Measurements from ENCODE around the gene NOTCH3. TPM values are rescaled to one million over a fixed set of nuclear protein-coding genes. Genes with fewer than 3 reads are reported as not detected.

Gene NOTCH3
- total RNA-seq, 1 experiment from 2014 or later: 164 TPM

GRCh38 chr19:15166700-15167099 lies 34.1 kb downstream of the NOTCH3 start:
- no peaks in the 10 kb centered on the region for H3K79me1 ChIP-seq (ENCODE audit: insufficient read depth, low read depth, low read length, poor library complexity, severe bottlenecking)
- H3T11ph ChIP-seq (ENCODE audit: low read length): no peak overlapping the region
- no peak overlapping the region for H3K4ac ChIP-seq (ENCODE audit: low read depth, low read length)
- no peak for TF ChIP-seq CTCF (conservative IDR thresholded peaks at IDR 0.05)
- H3K4me1 Mint-ChIP-seq: no peaks in the 10 kb centered on the region
- no peak overlapping the region for H2BK15ac ChIP-seq (ENCODE audit: low read depth, low read length)
- H3K4me3 Mint-ChIP-seq: no peak overlapping the region
- no peak overlapping the region for H2BK5ac ChIP-seq (ENCODE audit: insufficient read length, low read length)
- no peak overlapping the region for H3K18ac ChIP-seq (ENCODE audit: insufficient read length, low read depth, low read length)
- H3K9me3 ChIP-seq (ENCODE audit: control insufficient read depth, low read depth, low read length): peaks cover 14% of the 10 kb centered on the region
- H2AFZ ChIP-seq (ENCODE audit: low read length): no peak overlapping the region
- H2BK12ac ChIP-seq (ENCODE audit: insufficient read length, low read depth, low read length): no peak overlapping the region
- H3K27me3 ChIP-seq (ENCODE audit: insufficient read depth, low read length): no peaks in the 10 kb centered on the region
- WGBS (ENCODE audit: extremely low coverage, insufficient read length, low lambda C conversion rate): no CpG with 5 or more reads among the region's 4 CpGs
- no peak overlapping the region for H4K91ac ChIP-seq (ENCODE audit: insufficient read length, low read depth, low read length)
- H4K20me1 ChIP-seq (ENCODE audit: control insufficient read depth, insufficient read depth, insufficient read length): no peaks in the 10 kb centered on the region
- no peaks in the 10 kb centered on the region for H3K27me3 Mint-ChIP-seq (ENCODE audit: low read depth)
- H2BK120ac ChIP-seq (ENCODE audit: low read depth, low read length, poor library complexity, severe bottlenecking): no peak overlapping the region
- peaks cover 59 to 91% (median 83%) of the 10 kb centered on the region in 3 experiments for H3K36me3 Mint-ChIP-seq (ENCODE audit: insufficient read depth in 1 of 3, low read depth in 3 of 3)
- H3K27ac ChIP-seq (ENCODE audit: insufficient read length, low read depth, low read length): no peak overlapping the region
- H4K8ac ChIP-seq (replicated peaks; ENCODE audit: insufficient read length, low read depth, low read length): no peak overlapping the region
- no peak overlapping the region for H3K4me2 ChIP-seq (ENCODE audit: insufficient read depth, insufficient read length, low read length)
- H3K56ac ChIP-seq (ENCODE audit: insufficient read length, low read depth, low read length): no peak overlapping the region
- H3K23me2 ChIP-seq (ENCODE audit: insufficient read length, low read depth, low read length, poor library complexity, severe bottlenecking): no peaks in the 10 kb centered on the region
- no peak overlapping the region for H3K14ac ChIP-seq (ENCODE audit: insufficient read depth, low read length)
- no peak overlapping the region for H2AK5ac ChIP-seq (ENCODE audit: insufficient read length, low read length)
- no peaks in the 10 kb centered on the region for H3K4me1 ChIP-seq (ENCODE audit: insufficient read depth, low read length)
- no peak overlapping the region for H3K23ac ChIP-seq (ENCODE audit: insufficient read length, low read depth, low read length)
- H4K5ac ChIP-seq (ENCODE audit: insufficient read length, low read depth, low read length): no peak overlapping the region
- peaks cover 7 to 8% of the 10 kb centered on the region in 2 experiments; a peak in 4 of 5 replicates for H3K9me3 Mint-ChIP-seq
- H2BK20ac ChIP-seq (ENCODE audit: low read depth, low read length, poor library complexity, severe bottlenecking): no peak overlapping the region
- peak overlapping the region in 1 of 3 experiments; percentile 60; a peak in 1 of 7 replicates for H3K27ac Mint-ChIP-seq
- no peak for DNase-seq
- no peaks in the 10 kb centered on the region for H3K79me2 ChIP-seq (ENCODE audit: insufficient read depth, low read length)
- no peak overlapping the region for H3K9ac ChIP-seq (ENCODE audit: extremely low read depth, insufficient read length, low read length)

Measured in H9 (cell line).